Pancreas (tissue), 10 donors: Measurements from ENCODE around the gene S100PBP. TPM values are rescaled to one million over a fixed set of nuclear protein-coding genes. Genes with fewer than 3 reads are reported as not detected.
A peak's percentile ranks its signal among the peaks of the same experiment; 100 is the strongest.

Source experiments
- ATAC-seq, 4 donors: fragments of 200-7000 bp; cut with Tn5 transposase; one replicate each; pipeline versions ENCODE4 v1.8.0 to v1.9.1; 2020; ENCODE audit warnings: mild to moderate bottlenecking in 4 of 4, moderate library complexity in 4 of 4
- DNase-seq, 6 donors: peaks; one replicate each; pipeline ENCODE4 v3.0.0-alpha.2; 2020
- FAIRE-seq: peaks from 2 replicates; lab custom pipeline; 2012; peaks lifted over from hg19 to GRCh38; lab: Jason Lieb, UNC
- H3K27ac ChIP-seq, 4 donors: fragments of 200-600 bp; sonication (generic); 1 replicate in 3 of 4; 2 replicates in 1 of 4; pipeline versions ENCODE4 v1.5.0 to v1.8.0; 2020
- H3K27me3 ChIP-seq, 4 donors: fragments of 200-600 bp; one replicate each; pipeline ENCODE4 v1.8.0; 2021
- H3K36me3 ChIP-seq, 3 donors: fragments of 200-600 bp; sonication (generic) in 1 of 3; one replicate each; pipeline versions ENCODE4 v1.5.0 to v1.8.0; 2020 to 2021
- H3K4me1 ChIP-seq, 3 donors: fragments of 200-600 bp; one replicate each; pipeline ENCODE4 v1.8.0; 2021
- H3K4me3 ChIP-seq, 4 donors: fragments of 200-600 bp; sonication (generic) in 2 of 4; one replicate each; pipeline versions ENCODE4 v1.5.0 to v1.8.0; 2020 to 2021
- H3K9me3 ChIP-seq, 4 donors: fragments of 200-600 bp; one replicate each; pipeline ENCODE4 v1.8.0; 2021
- CTCF ChIP-seq, 4 donors: fragments of 200-600 bp; sonication (generic) in 3 of 4; IDR thresholded peaks; one replicate each; pipeline versions ENCODE4 v1.5.0 to v1.8.0; 2021; ENCODE audit warnings: antibody characterized with exemption in 4 of 4
- WGBS, 2 donors: extraction: QIAGEN DNeasy Blood & Tissue Kit; methylation state at CpG; one replicate each; pipeline ENCODE4 v1.1.7; 2013; 5-methylcytosine and 5-hydroxymethylcytosine counted together
- intact Hi-C, 3 donors: fragments of 100-400 bp; cut with DNase I; formaldehyde crosslinking; loops; one replicate each; pipeline versions ENCODE4 v1.11.1 to v1.14.2; 2022
- polyA plus RNA-seq, 2 donors: library from polyadenylated mRNA; stranded (reverse); fragments of 200-250 nt; gene quantifications; one replicate each; pipeline ENCODE4 v1.2.3, GENCODE V29; 2013
- total RNA-seq, 6 donors: library from RNA; stranded (reverse); fragmentation: NEBNext Ultra II Directional in 4 of 6; extraction: Animal tissue kit (Norgen Biotek cat#: 25700) in 4 of 6; gene quantifications; one replicate each; pipeline versions ENCODE4 v1.2.1 to v1.2.4, GENCODE V29; 2021 to 2023
- donor health status: healthy with polysubstance abuse.
- donor health status: DM: no; HTN: no; CAD: no; lungs with moderate emphysema.
- donor health status: DM: no; HTN: no; CAD: no.
- donor health status: control.
- donor health status: control.
- donor health status: Bipolar disorder and iron deficiency.
- donor health status: DM: yes; HTN: yes; CAD: no.
- donor health status: DM: no; HTN: no; CAD: no.
- donor health status: DM: no; HTN: no; CAD: no.
- donor health status: DM: yes; HTN: yes; CAD: no.

The S100PBP gene
- total and polyA plus RNA-seq, 8 donors: 7.6 to 20.2 (median 11.8) TPM

- DNase-seq: peak in 1 of 6 donors; percentile 38
Observed at GRCh38 chr1:32898958-32899357, 81.5 kb downstream of the S100PBP start.

GRCh38 chr1:32899586-32900296, 82.3 kb downstream of the S100PBP start:
- TF ChIP-seq CTCF (IDR thresholded peaks at IDR 0.05): no peak
- ATAC-seq: no peak
- WGBS, 2 donors: 79 to 81% methylated on average over 7 of the region's 7 CpGs
- Histone ChIP-seq H3K27me3 (no peaks in the 10 kb centered on the region), H3K4me1 (peaks cover 0 to 11% (median 4%) of the 10 kb centered on the region in 3 donors), H3K36me3 (no peaks in the 10 kb centered on the region), H3K4me3 (no peak overlapping the region), H3K9me3 (no peaks in the 10 kb centered on the region), H3K27ac (no peak overlapping the region)
- DNase-seq: peak in 1 of 6 donors; percentile 60
- intact Hi-C loops: no loop called here
- no peak for FAIRE-seq

More at GRCh38 chr1:32898958-32899357, 81.5 kb downstream of the S100PBP start:
- Histone ChIP-seq H3K36me3 (no peaks in the 10 kb centered on the region), H3K9me3 (no peaks in the 10 kb centered on the region), H3K27ac (no peak overlapping the region), H3K4me1 (peaks cover 0 to 3% (median 3%) of the 10 kb centered on the region in 3 donors), H3K27me3 (no peaks in the 10 kb centered on the region), H3K4me3 (no peak overlapping the region)
- intact Hi-C loops: no loop called here
- 94 to 97% methylated on average over 3 of the region's 3 CpGs for WGBS, 2 donors
- TF ChIP-seq CTCF (IDR thresholded peaks at IDR 0.05): no peak
- FAIRE-seq (no peak), ATAC-seq (no peak)

GRCh38 chr1:32900371-32900955, 83.0 kb downstream of the S100PBP start:
- ATAC-seq (peak in 2 of 4 donors; percentile 1 to 5), FAIRE-seq (no peak), DNase-seq (peak in 1 of 6 donors; percentile 58)
- peak overlapping the region in 1 of 4 donors; percentile 51 for H3K27ac ChIP-seq
- 26 to 28% methylated on average over 22 of the region's 22 CpGs for WGBS, 2 donors
- no peaks in the 10 kb centered on the region for H3K27me3 ChIP-seq
- peaks cover 0 to 18% (median 9%) of the 10 kb centered on the region in 3 donors for H3K4me1 ChIP-seq
- intact Hi-C loops: no loop called here
- no peaks in the 10 kb centered on the region for H3K9me3 ChIP-seq
- H3K36me3 ChIP-seq: no peaks in the 10 kb centered on the region
- no peak for TF ChIP-seq CTCF (IDR thresholded peaks at IDR 0.05)
- H3K4me3 ChIP-seq: peak overlapping the region; percentile 69 to 83 (median 80)

GRCh38 chr1:32900956-32901822, 83.7 kb downstream of the S100PBP start, which contains the start of gene TMEM54:
TSS of gene TMEM54 (minus strand) at chr1:32901389. CDS start at chr1:32901238, 151 bp downstream.
- H3K27me3 ChIP-seq: no peaks in the 10 kb centered on the region
- ATAC-seq (peak; percentile 78 to 85 (median 80)), DNase-seq (peak; percentile 69 to 93 (median 80)), FAIRE-seq (no peak)
- peaks cover 0 to 18% (median 9%) of the 10 kb centered on the region in 3 donors for H3K4me1 ChIP-seq
- H3K27ac ChIP-seq: peak within 1 kb of the TSS in 2 of 4 donors; percentile 51 to 60
- TF ChIP-seq CTCF (IDR thresholded peaks at IDR 0.05): no peak
- peak within 1 kb of the TSS; percentile 69 to 83 (median 80) for H3K4me3 ChIP-seq
- H3K9me3 ChIP-seq: no peaks in the 10 kb centered on the region
- WGBS, 2 donors: 0 to 1% methylated on average over 43 to 92 of the region's 92 CpGs
- no peaks in the 10 kb centered on the region for H3K36me3 ChIP-seq
- intact Hi-C loops: no loop called here
